Fibroblast of pulmonary artery (primary cell): ENCODE measurements around the gene XRCC3.

Source experiments
- DNase-seq: peaks from one replicate; pipeline ENCODE4 v3.0.0-alpha.2; 2010; ENCODE audit warnings: low read depth
- H3K4me3 ChIP-seq: replicated peaks from 2 replicates; pipeline ENCODE4 v1.5.1; 2011; ENCODE audit warnings: low read depth, mild to moderate bottlenecking, control low read depth, low read length, moderate library complexity
- CTCF ChIP-seq: IDR thresholded peaks from 2 replicates; pipeline ENCODE4 v1.5.1; 2011; ENCODE audit warnings: mild to moderate bottlenecking, control low read depth, low read length, inconsistent platforms; ENCODE audit errors: missing control alignments

XRCC3 gene

DNA sequence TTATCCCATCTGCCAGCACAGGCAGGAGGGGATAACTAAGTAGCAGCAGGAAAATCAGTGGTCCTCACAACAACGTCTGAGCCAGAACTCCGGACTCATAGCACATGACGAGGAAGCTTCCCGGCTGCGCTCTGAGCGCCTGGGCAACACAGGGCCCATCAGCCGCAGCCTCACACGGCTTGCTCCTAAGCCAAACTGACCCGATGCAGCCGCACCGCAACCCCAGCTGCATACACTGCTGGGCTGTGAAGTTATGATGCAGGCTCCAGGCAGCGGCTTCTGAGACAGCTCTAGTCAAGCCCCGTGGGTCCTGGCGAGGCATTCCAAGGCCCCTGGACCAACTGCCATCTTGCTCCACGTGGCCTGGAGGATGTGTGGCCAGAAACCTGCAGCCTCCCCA lies 28.4 kb upstream of the XRCC3 start:
- TF ChIP-seq CTCF: no peak
- DNase-seq: no peak
- H3K4me3 ChIP-seq: no peak overlapping the region

DNA sequence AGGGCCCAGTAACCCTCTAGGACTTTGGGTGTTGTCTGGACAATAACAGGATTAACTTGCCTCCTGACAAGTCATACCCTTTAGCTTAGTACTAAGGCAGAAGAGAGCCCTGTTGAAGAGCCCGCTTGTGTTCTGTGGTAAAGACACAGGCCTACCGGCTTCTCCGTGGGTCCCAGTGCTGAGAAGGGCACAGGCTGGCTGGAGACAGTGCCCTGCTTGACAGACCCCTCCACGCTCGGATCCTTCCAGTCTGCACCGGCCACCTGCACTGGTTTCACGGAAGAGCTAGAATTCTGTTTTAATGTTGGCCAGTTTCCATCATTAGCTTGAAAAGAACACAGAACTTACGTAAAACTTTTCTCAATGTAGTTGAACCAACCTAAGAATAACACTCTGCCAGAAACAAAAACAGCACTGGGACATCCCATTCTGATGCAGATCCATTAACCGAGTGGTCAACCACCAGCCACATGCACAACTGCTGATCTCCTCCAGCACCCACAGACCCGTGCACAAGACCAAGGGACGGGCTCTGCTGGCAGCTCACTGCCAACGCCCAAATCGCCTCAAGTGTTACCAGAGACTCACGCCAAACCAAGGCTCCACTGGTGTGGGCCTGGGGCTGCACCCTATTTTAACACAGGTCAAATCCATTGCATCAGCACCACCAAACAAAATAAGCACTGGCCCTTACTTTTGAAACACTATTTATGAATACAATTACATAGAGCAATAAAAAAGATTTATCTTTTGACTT lies 27.4 kb upstream of the XRCC3 start:
- no peak for DNase-seq
- no peak for TF ChIP-seq CTCF
- no peak overlapping the region for H3K4me3 ChIP-seq

GRCh38 chr14:103741876-103742275 lies 26.6 kb upstream of the XRCC3 start:
- TF ChIP-seq CTCF: no peak
- no peak for DNase-seq
- no peak overlapping the region for H3K4me3 ChIP-seq

DNA sequence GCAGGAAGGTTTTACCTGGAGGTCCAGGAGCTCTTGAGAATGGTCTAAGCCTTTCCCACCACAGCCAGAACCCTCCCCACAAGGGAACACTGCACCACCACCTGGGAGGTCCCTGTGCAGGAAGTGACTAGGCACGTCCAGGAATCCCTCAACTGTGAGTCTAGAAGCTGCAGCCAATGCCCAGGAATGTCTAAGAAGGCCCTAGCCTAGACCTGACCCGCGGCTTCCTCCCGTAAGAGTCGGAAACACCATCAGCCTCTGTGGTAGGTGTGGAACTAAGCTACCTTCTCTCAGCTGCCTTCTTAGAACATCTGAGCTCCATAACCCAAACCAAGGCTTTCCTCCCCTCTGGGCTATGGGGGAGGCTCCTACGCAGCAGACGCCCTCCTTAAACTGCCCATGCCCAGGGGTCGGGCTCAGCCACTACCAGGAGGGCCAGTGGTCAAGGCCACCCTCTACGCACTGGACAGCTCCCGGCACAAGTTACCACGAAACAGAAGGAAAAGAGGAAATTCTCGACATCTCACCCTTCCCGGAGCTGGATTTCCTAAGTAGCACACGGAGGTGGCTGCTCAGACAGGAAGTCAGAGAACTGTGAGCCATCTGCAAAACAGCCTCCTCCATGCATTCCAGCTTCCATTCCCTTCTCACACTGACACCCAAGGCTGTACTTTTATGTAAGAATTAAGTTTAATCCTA lies 25.9 kb upstream of the XRCC3 start:
- DNase-seq: peak; percentile 62
- H3K4me3 ChIP-seq: no peak overlapping the region
- no peak for TF ChIP-seq CTCF

DNA sequence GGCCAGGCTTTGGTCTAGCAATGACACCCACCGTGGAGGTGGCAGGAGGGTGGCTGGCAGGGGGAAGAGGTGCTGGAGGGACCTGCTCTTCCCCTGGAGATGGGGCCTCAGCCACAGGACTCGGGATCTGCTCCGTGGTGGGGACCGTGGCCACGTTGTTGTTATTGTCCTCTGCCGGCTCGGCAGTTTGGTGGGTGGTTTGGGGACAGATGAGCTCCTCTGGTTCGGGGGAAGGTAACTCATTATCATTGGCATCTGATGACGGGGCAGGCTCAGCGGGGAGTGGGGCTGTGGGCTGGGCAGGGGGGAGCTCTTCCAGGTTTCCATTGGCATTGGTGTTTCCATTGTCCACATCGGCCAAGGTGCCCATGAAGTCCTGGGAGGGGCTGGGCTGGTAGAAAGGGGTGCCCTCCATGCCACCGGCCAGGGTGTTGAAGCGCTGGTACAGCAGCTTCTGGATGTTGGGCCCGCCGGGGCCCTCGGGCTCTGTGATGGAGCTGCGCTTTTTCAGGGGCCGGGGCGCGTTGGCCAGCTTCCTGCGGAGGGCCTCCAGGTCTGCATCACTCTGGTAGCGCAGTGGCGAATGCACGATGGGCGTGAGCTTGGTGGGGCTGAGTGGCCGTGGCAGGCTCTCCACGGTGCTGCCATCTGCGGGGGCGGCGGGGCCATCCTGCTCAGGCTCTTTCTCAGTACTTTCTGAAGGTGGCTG lies 24.7 kb upstream of the XRCC3 start:
- no peak overlapping the region for H3K4me3 ChIP-seq
- TF ChIP-seq CTCF: no peak
- DNase-seq: no peak

- DNase-seq: no peak
- no peak for TF ChIP-seq CTCF
- no peak overlapping the region for H3K4me3 ChIP-seq
These were observed 24.2 kb upstream of the XRCC3 start for GRCh38 chr14:103739466-103739792.
